ENCODE measurements around the gene UBE3B. TPM values are rescaled to one million over a fixed set of nuclear protein-coding genes. Genes with fewer than 3 reads are reported as not detected.

UBE3B gene
- total RNA-seq, 1 experiment from 2014 or later: 29.3 TPM

- no peak for TF ChIP-seq ZBTB43 (CRISPR knock-in tag; IDR thresholded peaks at IDR 0.05)
- no peak for TF ChIP-seq MLX (CRISPR knock-in tag; IDR thresholded peaks at IDR 0.05)
- TF ChIP-seq ZNF281 (CRISPR knock-in tag; IDR thresholded peaks at IDR 0.05): no peak
- no peak for TF ChIP-seq E2F4 (CRISPR knock-in tag; IDR thresholded peaks at IDR 0.05; ENCODE audit: borderline replicate concordance, low read depth)
- no peak for TF ChIP-seq ATF1 (CRISPR knock-in tag; IDR thresholded peaks at IDR 0.05)
- TF ChIP-seq ZMAT4 (CRISPR knock-in tag; IDR thresholded peaks at IDR 0.05): no peak
- TF ChIP-seq FOXK1 (CRISPR knock-in tag; IDR thresholded peaks at IDR 0.05): no peak
- TF ChIP-seq ZNF138 (CRISPR knock-in tag; conservative IDR thresholded peaks at IDR 0.05): no peak
- no peak for TF ChIP-seq NR3C1 (CRISPR knock-in tag; conservative IDR thresholded peaks at IDR 0.05; ENCODE audit: low read depth)
- no peak for TF ChIP-seq TCF7 (CRISPR knock-in tag; IDR thresholded peaks at IDR 0.05; ENCODE audit: low read depth)
- TF ChIP-seq ESRRA (CRISPR knock-in tag; IDR thresholded peaks at IDR 0.05; ENCODE audit: borderline replicate concordance): no peak
- no peak for TF ChIP-seq SP1 (CRISPR knock-in tag; conservative IDR thresholded peaks at IDR 0.05)
- TF ChIP-seq ATF6 (CRISPR knock-in tag; IDR thresholded peaks at IDR 0.05): no peak
Measured at GRCh38 chr12:109557200-109557599, 79.8 kb downstream of the UBE3B start (continued).

- H3K27me3 Mint-ChIP-seq (ENCODE audit: low read depth): no peaks in the 10 kb centered on the region
- H3K4me1 Mint-ChIP-seq: peaks cover 3% of the 10 kb centered on the region; the same call in 1 of the 2 replicates
- no peak overlapping the region for H3K27ac Mint-ChIP-seq
- DNase-seq (ENCODE audit: low spot score) (no peak), ATAC-seq (no peak)
- POLR2A ChIA-PET: no interaction called here
- H3K9me3 Mint-ChIP-seq: peaks cover 7% of the 10 kb centered on the region; the same call in 1 of the 2 replicates
- CTCF ChIA-PET: no interaction called here
- H3K4me3 Mint-ChIP-seq: no peak overlapping the region
- no peak for TF ChIP-seq ZNF532 (CRISPR knock-in tag; IDR thresholded peaks at IDR 0.05; ENCODE audit: borderline replicate concordance)
- TF ChIP-seq SMAD4 (CRISPR knock-in tag; IDR thresholded peaks at IDR 0.05): no peak
- TF ChIP-seq JUN (CRISPR knock-in tag; IDR thresholded peaks at IDR 0.05): no peak
- TF ChIP-seq ETV6 (CRISPR knock-in tag; IDR thresholded peaks at IDR 0.05): no peak
- peaks cover 13% of the 10 kb centered on the region for H3K36me3 Mint-ChIP-seq
Measured at GRCh38 chr12:109557805-109558204, 80.4 kb downstream of the UBE3B start.
